Ovary (tissue), 9 donors: Measurements from ENCODE around the gene MEDAG. TPM values are rescaled to one million over a fixed set of nuclear protein-coding genes. Genes with fewer than 3 reads are reported as not detected.

ENCODE experiments used
- DNase-seq, 5 donors: peaks; one replicate each; pipeline ENCODE4 v3.0.0-alpha.2; 2019 to 2020
- H3K27ac ChIP-seq, 2 donors: fragments of 200-600 bp; one replicate each; pipeline versions ENCODE4 v1.5.1 to v1.8.0; 2019 to 2022
- H3K27me3 ChIP-seq: fragments of 200-600 bp; one replicate; pipeline ENCODE4 v1.8.0; 2022
- H3K36me3 ChIP-seq: fragments of 200-600 bp; sonication (generic); one replicate; pipeline ENCODE4 v1.5.1; 2019
- H3K4me1 ChIP-seq: one replicate; pipeline ENCODE4 v1.8.1; 2013; ENCODE audit warnings: mild to moderate bottlenecking, moderate library complexity; ENCODE audit not compliant: insufficient read depth
- H3K4me3 ChIP-seq: fragments of 200-600 bp; sonication (generic); one replicate; pipeline ENCODE4 v1.5.1; 2017
- H3K9me3 ChIP-seq, 2 donors: fragments of 200-600 bp in 1 of 2; sonication (generic) in 1 of 2; one replicate each; pipeline versions ENCODE4 v1.5.1 to v1.8.1; 2013 to 2019; ENCODE audit warnings: mild to moderate bottlenecking in 1 of 2, moderate library complexity in 1 of 2
- EP300 ChIP-seq: sonication (generic); formaldehyde crosslinking; IDR thresholded peaks from one replicate; pipeline ENCODE4 v1.6.1; 2017; ENCODE audit warnings: antibody characterized with exemption
- POLR2A ChIP-seq: fragments of 450-650 bp; IDR thresholded peaks from one replicate; pipeline ENCODE4 v1.6.1; 2017; ENCODE audit warnings: antibody characterized with exemption, mild to moderate bottlenecking, moderate library complexity
- WGBS, 3 donors: extraction: QIAGEN DNeasy Blood & Tissue Kit in 1 of 3; methylation state at CpG; one replicate each; pipeline versions ENCODE4 v1.1.5 to v1.1.7; 2013 to 2017; 5-methylcytosine and 5-hydroxymethylcytosine counted together
- intact Hi-C, 4 donors: fragments of 100-400 bp; cut with DNase I; formaldehyde crosslinking; loops; one replicate each; pipeline versions ENCODE4 v1.11.0 to v1.15.1; 2022 to 2023
- polyA plus RNA-seq, 2 donors: library from polyadenylated mRNA; stranded (reverse); fragments of 200-250 nt in 1 of 2; fragments of 350-450 nt in 1 of 2; fragmentation: Illumina TruSeq in 1 of 2; extraction: RNeasy Lipid Tissue Mini Kit (QIAGEN cat#74804) in 1 of 2; gene quantifications; one replicate each; pipeline ENCODE4 v1.2.3, GENCODE V29; 2013 to 2014
- total RNA-seq, 7 donors: library from RNA; depleted of rRNA in 2 of 7; stranded (reverse); fragments of >200 nt in 2 of 7; fragmentation: NEBNext Ultra II Directional in 3 of 7; extraction: Animal tissue kit (Norgen Biotek cat#: 25700) in 3 of 7; gene quantifications; one replicate each; pipeline versions ENCODE4 v1.1.0 to v1.2.4, GENCODE V29; 2016 to 2023
- TF ChIP-seq, protein P1 (sequence below), 3 donors: fragments of 450-650 bp in 2 of 3; fragments of 200-600 bp in 1 of 3; IDR thresholded peaks; one replicate each; pipeline versions ENCODE4 v1.5.1 to v1.8.0; 2016 to 2022; ENCODE audit warnings: antibody characterized with exemption in 3 of 3, mild to moderate bottlenecking in 1 of 3
- donor health status: DM: no; HTN: no; CAD: no; lungs with moderate emphysema.
- donor health status: DM: no; HTN: no; CAD: no.
- donor health status: Bipolar disorder and iron deficiency.
- donor health status: DM: yes; HTN: yes; CAD: no.
- donor health status: DM: no; HTN: no; CAD: no.
- donor health status: DM: yes; HTN: yes; CAD: no.

MEDAG gene
- total and polyA plus RNA-seq, 9 donors: 3.5 to 44.0 (median 17.2) TPM

DNA sequence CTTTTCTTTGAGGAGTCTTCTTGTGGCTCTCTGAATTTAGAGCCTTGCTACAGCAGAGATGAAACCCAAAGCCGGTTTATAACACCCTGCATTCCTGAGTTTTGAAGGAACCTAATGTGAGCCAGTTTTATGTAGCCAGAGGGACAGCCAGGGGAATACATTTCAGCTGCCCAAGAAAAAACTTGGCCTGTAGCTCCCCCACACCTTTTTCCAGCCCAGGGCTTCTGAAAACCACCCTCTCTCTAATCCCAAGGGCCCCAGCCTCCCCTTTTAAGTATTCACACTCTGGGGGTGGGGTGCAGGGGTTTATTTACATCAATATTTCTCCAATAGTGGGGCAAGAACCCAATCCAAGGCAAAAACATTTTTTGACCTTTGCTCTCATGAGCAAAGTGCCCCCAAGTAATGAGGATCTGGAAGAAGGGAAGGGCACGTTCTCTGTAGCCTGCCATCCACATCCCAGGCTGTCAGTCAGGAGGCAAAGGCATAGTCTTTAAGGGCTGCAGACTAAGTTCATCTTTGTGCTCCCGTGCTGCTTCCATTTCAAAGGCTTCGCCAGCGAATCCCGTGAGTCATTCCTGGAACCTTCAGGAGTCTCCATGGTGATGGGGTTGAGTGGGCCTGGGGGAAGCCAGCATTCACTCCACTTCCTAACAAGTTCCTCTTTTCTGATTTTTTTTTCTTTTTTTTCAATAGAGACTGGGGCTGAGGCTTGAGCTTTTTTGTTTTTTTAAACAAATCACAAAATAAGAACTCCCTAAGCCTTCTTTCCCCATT lies 33.2 kb upstream of the MEDAG start:
- no peak overlapping the region for H3K4me3 ChIP-seq
- WGBS, 3 donors: 12 to 15% (median 14%) methylated on average over 6 of the region's 6 CpGs
- peaks cover 13% of the 10 kb centered on the region for H3K4me1 ChIP-seq
- no peaks in the 10 kb centered on the region for H3K36me3 ChIP-seq
- H3K9me3 ChIP-seq: no peaks in the 10 kb centered on the region
- H3K27ac ChIP-seq: peak overlapping the region; percentile 36 to 59
- TF ChIP-seq POLR2A: no peak
- TF ChIP-seq EP300: no peak
- TF ChIP-seq, protein P1, sequence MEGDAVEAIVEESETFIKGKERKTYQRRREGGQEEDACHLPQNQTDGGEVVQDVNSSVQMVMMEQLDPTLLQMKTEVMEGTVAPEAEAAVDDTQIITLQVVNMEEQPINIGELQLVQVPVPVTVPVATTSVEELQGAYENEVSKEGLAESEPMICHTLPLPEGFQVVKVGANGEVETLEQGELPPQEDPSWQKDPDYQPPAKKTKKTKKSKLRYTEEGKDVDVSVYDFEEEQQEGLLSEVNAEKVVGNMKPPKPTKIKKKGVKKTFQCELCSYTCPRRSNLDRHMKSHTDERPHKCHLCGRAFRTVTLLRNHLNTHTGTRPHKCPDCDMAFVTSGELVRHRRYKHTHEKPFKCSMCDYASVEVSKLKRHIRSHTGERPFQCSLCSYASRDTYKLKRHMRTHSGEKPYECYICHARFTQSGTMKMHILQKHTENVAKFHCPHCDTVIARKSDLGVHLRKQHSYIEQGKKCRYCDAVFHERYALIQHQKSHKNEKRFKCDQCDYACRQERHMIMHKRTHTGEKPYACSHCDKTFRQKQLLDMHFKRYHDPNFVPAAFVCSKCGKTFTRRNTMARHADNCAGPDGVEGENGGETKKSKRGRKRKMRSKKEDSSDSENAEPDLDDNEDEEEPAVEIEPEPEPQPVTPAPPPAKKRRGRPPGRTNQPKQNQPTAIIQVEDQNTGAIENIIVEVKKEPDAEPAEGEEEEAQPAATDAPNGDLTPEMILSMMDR (IDR thresholded peaks at IDR 0.05): no peak
- H3K27me3 ChIP-seq: no peaks in the 10 kb centered on the region
- intact Hi-C loops: no loop called here
- DNase-seq: peak; percentile 63 to 82 (median 74)

DNA sequence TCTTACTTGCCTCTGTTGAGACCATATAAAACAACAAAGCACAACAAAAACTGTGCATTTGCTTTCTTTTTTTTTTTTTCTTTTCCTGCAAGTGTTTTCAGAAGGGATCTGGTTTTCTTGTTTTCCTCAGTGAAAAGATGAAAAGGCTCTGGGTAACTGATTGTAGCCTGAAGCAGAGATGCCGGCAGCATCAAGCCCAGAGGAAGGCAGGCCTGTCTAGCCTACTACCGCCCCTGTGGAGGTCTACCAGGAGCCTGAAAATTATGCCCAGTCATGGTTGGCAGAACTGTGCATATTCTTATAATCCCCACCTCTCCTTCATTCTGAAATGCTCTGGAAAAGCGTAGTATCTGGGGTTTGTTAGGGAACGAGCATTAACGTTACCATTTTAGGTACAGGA lies 32.6 kb upstream of the MEDAG start:
- H3K27ac ChIP-seq: peak overlapping the region in 1 of 2 donors; percentile 36
- no peaks in the 10 kb centered on the region for H3K9me3 ChIP-seq
- no peak for DNase-seq
- intact Hi-C loops: no loop called here
- H3K27me3 ChIP-seq: no peaks in the 10 kb centered on the region
- H3K4me3 ChIP-seq: no peak overlapping the region
- TF ChIP-seq EP300 (no peak), POLR2A (no peak)
- TF ChIP-seq, protein P1 (IDR thresholded peaks at IDR 0.05): no peak
- no peaks in the 10 kb centered on the region for H3K36me3 ChIP-seq
- WGBS, 3 donors: 65 to 79% (median 72%) methylated on average over 5 of the region's 5 CpGs
- H3K4me1 ChIP-seq: peaks cover 13% of the 10 kb centered on the region

DNA sequence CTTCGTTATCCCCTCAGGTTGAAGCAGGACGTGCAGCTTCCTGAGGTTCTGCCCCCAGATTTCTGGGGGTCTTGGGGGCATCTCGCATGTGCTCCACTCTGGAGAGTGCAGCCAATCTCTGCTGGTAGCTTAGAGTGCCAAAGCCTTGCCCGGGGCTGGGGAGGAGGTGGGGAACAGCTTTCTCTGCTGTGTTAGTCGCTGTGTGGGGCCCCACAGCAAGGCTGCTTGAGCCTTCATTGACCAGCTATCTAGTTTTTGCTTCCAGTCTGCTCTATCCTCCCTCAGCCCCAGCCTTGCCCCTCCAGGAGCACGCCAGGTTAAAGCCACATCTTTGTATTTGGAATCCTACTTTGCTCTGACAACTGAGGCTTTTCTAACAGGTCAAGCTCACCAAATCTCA lies 32.0 kb upstream of the MEDAG start:
- Histone ChIP-seq H3K27ac (peak overlapping the region in 1 of 2 donors; percentile 36), H3K9me3 (no peaks in the 10 kb centered on the region), H3K4me1 (peaks cover 13% of the 10 kb centered on the region), H3K36me3 (no peaks in the 10 kb centered on the region), H3K4me3 (no peak overlapping the region), H3K27me3 (no peaks in the 10 kb centered on the region)
- TF ChIP-seq, protein P1 (IDR thresholded peaks at IDR 0.05): no peak
- TF ChIP-seq EP300 (no peak), POLR2A (no peak)
- 84 to 86% (median 85%) methylated on average over 6 of the region's 6 CpGs for WGBS, 3 donors
- intact Hi-C loops: no loop called here
- DNase-seq: no peak

DNA sequence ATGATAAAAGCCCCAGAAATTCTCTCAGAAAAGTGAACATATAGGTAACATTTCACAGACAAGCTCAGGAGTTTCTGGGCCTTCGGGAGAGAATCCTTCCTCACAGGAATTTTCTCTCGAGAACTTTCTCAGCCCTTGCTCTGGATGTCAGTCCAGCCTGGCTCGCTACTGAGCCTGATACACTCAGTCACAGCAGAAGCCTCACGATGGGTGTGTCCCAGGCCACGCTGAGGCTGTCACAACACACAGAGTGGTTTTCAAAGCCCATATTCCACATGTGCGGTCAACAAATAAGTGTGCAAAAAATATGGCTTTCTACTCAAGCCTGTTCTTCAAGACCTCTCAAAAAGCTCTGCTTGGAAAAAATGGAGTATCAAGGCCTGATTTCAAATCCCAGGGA lies 31.5 kb upstream of the MEDAG start:
- 91 to 96% (median 94%) methylated on average over 6 of the region's 6 CpGs for WGBS, 3 donors
- Histone ChIP-seq H3K4me3 (no peak overlapping the region), H3K4me1 (peaks cover 10% of the 10 kb centered on the region), H3K36me3 (no peaks in the 10 kb centered on the region), H3K27ac (no peak overlapping the region), H3K9me3 (no peaks in the 10 kb centered on the region), H3K27me3 (no peaks in the 10 kb centered on the region)
- DNase-seq: no peak
- TF ChIP-seq EP300 (no peak), POLR2A (no peak)
- TF ChIP-seq, protein P1 (IDR thresholded peaks at IDR 0.05): no peak
- intact Hi-C loops: no loop called here
